OCI-LY1 (cell line): Measurements from ENCODE around the gene HSDL1.

ENCODE experiments used
- CTCF ChIP-seq: fragments of 200-600 bp; sonication (generic), shearing (Covaris generic); IDR thresholded peaks from 2 replicates; pipeline ENCODE4 v1.5.1; 2017; ENCODE audit warnings: mild to moderate bottlenecking, antibody characterized with exemption, low read length, moderate library complexity, mixed read lengths
- EZH2 ChIP-seq: fragments of 200-600 bp; sonication (generic), shearing (Covaris generic); IDR thresholded peaks from 2 replicates; pipeline ENCODE4 v1.8.0; 2017; ENCODE audit warnings: borderline replicate concordance, mixed run types, mild to moderate bottlenecking, antibody characterized with exemption, low read length, moderate library complexity, mixed read lengths

- no peak for TF ChIP-seq CTCF
- no peak for TF ChIP-seq EZH2
Measured at GRCh38 chr16:84194018-84194417, 49.0 kb upstream of the HSDL1 start.
